ENCODE data around the gene CTRB1.
"Not testable (repeated sequence)": the region's sequence is repeated elsewhere in the genome, so short reads cannot be mapped to it uniquely, and the experiment has no call there.

CTRB1 gene

GRCh38 chr16:75242436-75243078, 23.8 kb downstream of the CTRB1 start:
- not testable (repeated sequence) for DNase-seq

- DNase-seq: no peak
These were observed 25.0 kb downstream of the CTRB1 start for GRCh38 chr16:75243667-75244224.

- no peak for DNase-seq
These were observed 25.5 kb downstream of the CTRB1 start for GRCh38 chr16:75244225-75244809.

- DNase-seq: no peak
These were observed 26.3 kb downstream of the CTRB1 start for GRCh38 chr16:75244844-75245758.

GRCh38 chr16:75246504-75247205, 27.9 kb downstream of the CTRB1 start:
- DNase-seq: no peak

GRCh38 chr16:75247249-75247648, 28.5 kb downstream of the CTRB1 start:
- DNase-seq: no peak

GRCh38 chr16:75248142-75248535, 29.4 kb downstream of the CTRB1 start:
- DNase-seq: no peak

GRCh38 chr16:75248536-75249380, 30.0 kb downstream of the CTRB1 start:
- DNase-seq: no peak

- DNase-seq: no peak
These were observed 30.7 kb downstream of the CTRB1 start for GRCh38 chr16:75249441-75249840.

- DNase-seq: no peak
These were observed 31.5 kb downstream of the CTRB1 start for GRCh38 chr16:75250089-75250808.

GRCh38 chr16:75250809-75251279, 32.1 kb downstream of the CTRB1 start:
- no peak for DNase-seq

GRCh38 chr16:75251280-75252048, 32.7 kb downstream of the CTRB1 start, which contains the start of gene BCAR1:
Gene BCAR1 (minus strand): TSS chr16:75251624. CDS start chr16:75251482, 142 bp downstream.
- DNase-seq: peak; percentile 40 to 67

- no peak for DNase-seq
These were observed 33.5 kb downstream of the CTRB1 start for GRCh38 chr16:75252049-75252864.

- DNase-seq: no peak
These were observed 34.4 kb downstream of the CTRB1 start for GRCh38 chr16:75252946-75253911.

- DNase-seq: no peak
These were observed 35.6 kb downstream of the CTRB1 start for GRCh38 chr16:75254359-75254837.

- no peak for DNase-seq
These were observed 37.3 kb downstream of the CTRB1 start for GRCh38 chr16:75256059-75256571.

- DNase-seq: no peak
These were observed 38.0 kb downstream of the CTRB1 start for GRCh38 chr16:75256696-75257343.
